Body of pancreas (tissue), 4 donors: Measurements from ENCODE around the gene HS3ST5. TPM values are rescaled to one million over a fixed set of nuclear protein-coding genes. Genes with fewer than 3 reads are reported as not detected.

Experiments
- ATAC-seq: fragments of 150-250 bp; one replicate; pipeline ENCODE4 v1.9.1; 2016
- DNase-seq, 4 donors: peaks; one replicate each; pipeline ENCODE4 v3.0.0-alpha.2; 2019
- H3K27ac ChIP-seq, 4 donors: fragments of 200-600 bp; sonication (generic); 1 replicate in 3 of 4; 2 replicates in 1 of 4; pipeline versions ENCODE4 v1.5.1 to v1.6.1; 2016 to 2019; ENCODE audit warnings: mild to moderate bottlenecking in 1 of 4, mixed read lengths in 1 of 4, moderate library complexity in 1 of 4
- H3K27me3 ChIP-seq, 2 donors: fragments of 200-600 bp; sonication (generic); one replicate each; pipeline ENCODE4 v1.6.0; 2016; ENCODE audit warnings: mild to moderate bottlenecking in 1 of 2
- H3K36me3 ChIP-seq, 2 donors: fragments of 200-600 bp; sonication (generic); replicated peaks in 1 of 2; 2 replicates each; pipeline ENCODE4 v1.5.1; 2016; ENCODE audit warnings: low read depth in 2 of 2; ENCODE audit not compliant: insufficient read depth in 1 of 2
- H3K4me1 ChIP-seq: fragments of 200-600 bp; sonication (generic); one replicate; pipeline ENCODE4 v1.6.0; 2016
- H3K4me3 ChIP-seq, 2 donors: fragments of 200-600 bp; sonication (generic); 1 replicate in 1 of 2; 2 replicates in 1 of 2; pipeline ENCODE4 v1.5.1; 2016 to 2019
- H3K9me3 ChIP-seq, 3 donors: fragments of 200-600 bp; sonication (generic); 1 replicate in 2 of 3; 2 replicates in 1 of 3; pipeline ENCODE4 v1.5.1; 2016
- CTCF ChIP-seq, 7 experiments: fragments of 450-650 bp in 4 of 7; fragments of 200-600 bp in 3 of 7; sonication (generic) in 3 of 7; IDR thresholded peaks; one replicate each; pipeline ENCODE4 v1.5.1; 2016 to 2019; ENCODE audit warnings: antibody characterized with exemption in 7 of 7
- POLR2A ChIP-seq, 3 donors: fragments of 450-650 bp; IDR thresholded peaks; one replicate each; pipeline ENCODE4 v1.6.1; 2016; ENCODE audit warnings: antibody characterized with exemption in 3 of 3, mild to moderate bottlenecking in 2 of 3
- WGBS, 2 donors: methylation state at CpG; one replicate each; pipeline ENCODE4 v1.1.5; 2017; 5-methylcytosine and 5-hydroxymethylcytosine counted together
- intact Hi-C: fragments of 100-400 bp; cut with DNase I; formaldehyde crosslinking; loops from one replicate; pipeline ENCODE4 v1.15.1; 2023
- total RNA-seq, 2 donors: library from RNA; depleted of rRNA; stranded (reverse); fragments of >200 nt; gene quantifications; one replicate each; pipeline ENCODE4 v1.1.0, GENCODE V29; 2016

The HS3ST5 gene
- total RNA-seq, result under 1 TPM in 1 of 2 donors, not detected in 1; 0.26 TPM

- no peak within 1 kb of the TSS for H3K27ac ChIP-seq
- DNase-seq, result peak; percentile 20 to 44 (median 28)
- TF ChIP-seq CTCF (IDR thresholded peaks at IDR 0.05) (peak in 4 of 7 experiments; percentile 11 to 25 (median 22)), POLR2A (IDR thresholded peaks at IDR 0.05) (no peak)
- peak within 1 kb of the TSS; percentile 25 to 41 for H3K4me3 ChIP-seq
- ATAC-seq, result peak; percentile 64
- intact Hi-C loops, result no loop called here
- H3K9me3 ChIP-seq, result no peaks in the 10 kb centered on the region
- peaks cover 22% of the 10 kb centered on the region for H3K4me1 ChIP-seq
- H3K27me3 ChIP-seq, result no peaks in the 10 kb centered on the region
- 1% methylated on average over 34 to 67 of the region's 73 CpGs for WGBS, 2 donors
- H3K36me3 ChIP-seq, result no peaks in the 10 kb centered on the region
Observed at GRCh38 chr6:114342826-114343781, at the start of gene HS3ST5. TSS of gene HS3ST5 (minus strand) at chr6:114343023. CDS start at chr6:114062845, 280,178 bp downstream.

- Histone ChIP-seq H3K4me3 (no peak overlapping the region), H3K4me1 (no peaks in the 10 kb centered on the region), H3K27ac (no peak overlapping the region), H3K27me3 (no peaks in the 10 kb centered on the region), H3K9me3 (no peaks in the 10 kb centered on the region), H3K36me3 (no peaks in the 10 kb centered on the region)
- intact Hi-C loops, result no loop called here
- DNase-seq (no peak), ATAC-seq (no peak)
- 74 to 78% methylated on average over 2 of the region's 2 CpGs for WGBS, 2 donors
- no peak for TF ChIP-seq CTCF (IDR thresholded peaks at IDR 0.05)
- no peak for TF ChIP-seq POLR2A (IDR thresholded peaks at IDR 0.05)
Observed at GRCh38 chr6:114390176-114390575, 47.4 kb upstream of the HS3ST5 start.

GRCh38 chr6:114389111-114389510 is 46.3 kb upstream of the HS3ST5 start:
- intact Hi-C loops, result no loop called here
- ATAC-seq, result no peak

GRCh38 chr6:114382406-114382805 is 39.6 kb upstream of the HS3ST5 start:
- 91 to 92% methylated on average over 1 of the region's 1 CpG for WGBS, 2 donors
- Histone ChIP-seq H3K27me3 (no peaks in the 10 kb centered on the region), H3K4me1 (no peaks in the 10 kb centered on the region), H3K9me3 (no peaks in the 10 kb centered on the region), H3K27ac (no peak overlapping the region), H3K36me3 (no peaks in the 10 kb centered on the region), H3K4me3 (no peak overlapping the region)
- DNase-seq (no peak), ATAC-seq (no peak)
- TF ChIP-seq CTCF (IDR thresholded peaks at IDR 0.05), result no peak
- intact Hi-C loops, result no loop called here

More at GRCh38 chr6:114389111-114389510, 46.3 kb upstream of the HS3ST5 start:
- no peaks in the 10 kb centered on the region for H3K4me1 ChIP-seq
- H3K27ac ChIP-seq, result no peak overlapping the region
- TF ChIP-seq POLR2A (IDR thresholded peaks at IDR 0.05) (no peak), CTCF (IDR thresholded peaks at IDR 0.05) (no peak)
- H3K36me3 ChIP-seq, result no peaks in the 10 kb centered on the region
- H3K9me3 ChIP-seq, result no peaks in the 10 kb centered on the region
- DNase-seq, result no peak
- H3K4me3 ChIP-seq, result no peak overlapping the region
- H3K27me3 ChIP-seq, result no peaks in the 10 kb centered on the region
